H9 (cell line): ENCODE results near the gene CCDC3. TPM values are rescaled to one million over a fixed set of nuclear protein-coding genes. Genes with fewer than 3 reads are reported as not detected.

Experiments used
- DNase-seq: peaks from one replicate; pipeline ENCODE4 v3.0.0-alpha.2; 2017
- H2AFZ ChIP-seq: one replicate; pipeline ENCODE4 v1.6.1; 2013; ENCODE audit warnings: mild to moderate bottlenecking, low read length, control low read depth, moderate library complexity
- H2AK5ac ChIP-seq: 2 replicates; pipeline ENCODE4 v1.6.1; 2013; ENCODE audit warnings: low read length, control low read depth, mixed read lengths; ENCODE audit not compliant: insufficient read length
- H2BK120ac ChIP-seq: one replicate; pipeline ENCODE4 v1.6.1; 2013; ENCODE audit warnings: low read depth, mild to moderate bottlenecking, low read length, control low read depth, inconsistent platforms; ENCODE audit not compliant: poor library complexity, severe bottlenecking
- H2BK12ac ChIP-seq: 2 replicates; pipeline ENCODE4 v1.6.1; 2013; ENCODE audit warnings: low read length, control low read depth, mixed read lengths, low read depth; ENCODE audit not compliant: insufficient read length
- H2BK15ac ChIP-seq: 2 replicates; pipeline ENCODE4 v1.6.1; 2013; ENCODE audit warnings: low read depth, low read length, control low read depth
- H2BK20ac ChIP-seq: one replicate; pipeline ENCODE4 v1.6.1; 2013; ENCODE audit warnings: low read depth, mild to moderate bottlenecking, low read length, control low read depth, inconsistent platforms; ENCODE audit not compliant: poor library complexity, severe bottlenecking
- H2BK5ac ChIP-seq: 2 replicates; pipeline ENCODE4 v1.6.1; 2013; ENCODE audit warnings: low read length, control low read depth, mixed read lengths; ENCODE audit not compliant: insufficient read length
- H3K14ac ChIP-seq: 2 replicates; pipeline ENCODE4 v1.6.1; 2013; ENCODE audit warnings: low read length, control low read depth; ENCODE audit not compliant: insufficient read depth
- H3K18ac ChIP-seq: 2 replicates; pipeline ENCODE4 v1.6.1; 2013; ENCODE audit warnings: low read depth, mild to moderate bottlenecking, mixed read lengths, low read length, control low read depth; ENCODE audit not compliant: insufficient read length
- H3K23ac ChIP-seq: 2 replicates; pipeline ENCODE4 v1.6.1; 2013; ENCODE audit warnings: low read length, control low read depth, mixed read lengths, low read depth; ENCODE audit not compliant: insufficient read length
- H3K23me2 ChIP-seq: 2 replicates; pipeline ENCODE4 v1.6.1; 2013; ENCODE audit warnings: low read depth, mild to moderate bottlenecking, mixed read lengths, low read length, control low read depth; ENCODE audit not compliant: insufficient read length, poor library complexity, severe bottlenecking
- H3K27ac ChIP-seq: 2 replicates; pipeline ENCODE4 v1.5.1; 2013; ENCODE audit warnings: low read length, control low read depth, mixed read lengths, low read depth; ENCODE audit not compliant: insufficient read length
- H3K27me3 ChIP-seq: 2 replicates; pipeline ENCODE4 v1.6.1; 2013; ENCODE audit warnings: low read length, control low read depth, inconsistent platforms; ENCODE audit not compliant: insufficient read depth
- H3K4ac ChIP-seq: 2 replicates; pipeline ENCODE4 v1.6.1; 2013; ENCODE audit warnings: low read depth, mild to moderate bottlenecking, control low read depth, inconsistent platforms, low read length, moderate library complexity
- H3K4me1 ChIP-seq: 2 replicates; pipeline ENCODE4 v1.6.1; 2013; ENCODE audit warnings: low read length, control low read depth, inconsistent platforms; ENCODE audit not compliant: insufficient read depth
- H3K4me2 ChIP-seq: 2 replicates; pipeline ENCODE4 v1.6.1; 2013; ENCODE audit warnings: low read length, control low read depth, mixed read lengths; ENCODE audit not compliant: insufficient read length, insufficient read depth
- H3K56ac ChIP-seq: 2 replicates; pipeline ENCODE4 v1.6.1; 2013; ENCODE audit warnings: low read depth, mild to moderate bottlenecking, mixed read lengths, low read length, control low read depth; ENCODE audit not compliant: insufficient read length
- H3K79me1 ChIP-seq: 2 replicates; pipeline ENCODE4 v1.6.1; 2013; ENCODE audit warnings: low read depth, mild to moderate bottlenecking, moderate library complexity, low read length, control low read depth, inconsistent platforms; ENCODE audit not compliant: insufficient read depth, poor library complexity, severe bottlenecking
- H3K79me2 ChIP-seq: 2 replicates; pipeline ENCODE4 v1.6.1; 2013; ENCODE audit warnings: low read length, control low read depth, inconsistent platforms; ENCODE audit not compliant: insufficient read depth
- H3K9ac ChIP-seq: 2 replicates; pipeline ENCODE4 v1.6.1; 2013; ENCODE audit warnings: low read length, control low read depth, mixed read lengths; ENCODE audit not compliant: insufficient read length; ENCODE audit errors: extremely low read depth
- H3K9me3 ChIP-seq: one replicate; pipeline ENCODE4 v1.6.1; 2013; ENCODE audit warnings: low read depth, low read length, inconsistent platforms; ENCODE audit not compliant: control insufficient read depth
- H3T11ph ChIP-seq: one replicate; pipeline ENCODE4 v1.6.1; 2013; ENCODE audit warnings: mild to moderate bottlenecking, low read length, control low read depth, inconsistent platforms
- H4K20me1 ChIP-seq: one replicate; pipeline ENCODE4 v1.6.1; 2013; ENCODE audit not compliant: control insufficient read depth, insufficient read length, insufficient read depth
- H4K5ac ChIP-seq: 2 replicates; pipeline ENCODE4 v1.6.1; 2013; ENCODE audit warnings: low read depth, mild to moderate bottlenecking, mixed read lengths, low read length, control low read depth; ENCODE audit not compliant: insufficient read length
- H4K8ac ChIP-seq: replicated peaks from 2 replicates; pipeline ENCODE4 v1.6.1; 2013; ENCODE audit warnings: low read length, control low read depth, mixed read lengths, low read depth; ENCODE audit not compliant: insufficient read length
- H4K91ac ChIP-seq: 2 replicates; pipeline ENCODE4 v1.6.1; 2013; ENCODE audit warnings: low read depth, mild to moderate bottlenecking, moderate library complexity, mixed read lengths, low read length, control low read depth; ENCODE audit not compliant: insufficient read length
- H3K27ac Mint-ChIP-seq, 3 experiments: 2 replicates in 2 of 3; 3 replicates in 1 of 3; pipeline ENCODE4 v1.8.0; 2020 to 2021; ENCODE audit warnings: mixed read lengths in 3 of 3, mild to moderate bottlenecking in 1 of 3, moderate library complexity in 1 of 3
- H3K27me3 Mint-ChIP-seq: 2 replicates; pipeline ENCODE4 v1.8.0; 2021; ENCODE audit warnings: low read depth, mild to moderate bottlenecking, moderate library complexity, mixed read lengths
- H3K36me3 Mint-ChIP-seq, 3 experiments: 2 replicates in 2 of 3; 3 replicates in 1 of 3; pipeline ENCODE4 v1.8.0; 2020 to 2021; ENCODE audit warnings: low read depth in 3 of 3, mixed read lengths in 3 of 3; ENCODE audit not compliant: insufficient read depth in 1 of 3
- H3K4me1 Mint-ChIP-seq, 2 experiments: 2 replicates each; pipeline ENCODE4 v1.8.0; 2020; ENCODE audit warnings: mixed read lengths in 2 of 2
- H3K4me3 Mint-ChIP-seq, 2 experiments: 2 replicates in 1 of 2; 3 replicates in 1 of 2; pipeline ENCODE4 v1.8.0; 2020 to 2021; ENCODE audit warnings: mild to moderate bottlenecking in 2 of 2, mixed read lengths in 2 of 2, moderate library complexity in 1 of 2
- H3K9me3 Mint-ChIP-seq, 2 experiments: 2 replicates in 1 of 2; 3 replicates in 1 of 2; pipeline ENCODE4 v1.8.0; 2020; ENCODE audit warnings: mild to moderate bottlenecking in 2 of 2, mixed read lengths in 2 of 2, moderate library complexity in 1 of 2
- WGBS: extraction: QIAGEN DNeasy Blood & Tissue Kit; methylation state at CpG from one replicate; pipeline ENCODE4 v1.1.7; 2013; ENCODE audit warnings: missing lambda C conversion rate, low lambda C conversion rate, mixed read lengths; ENCODE audit not compliant: insufficient read length; ENCODE audit errors: extremely low coverage; 5-methylcytosine and 5-hydroxymethylcytosine counted together
- total RNA-seq: library from RNA; stranded (reverse); gene quantifications from 2 replicates; pipeline ENCODE4 v1.2.1, GENCODE V29; 2021
- TF ChIP-seq, protein P1 (sequence below): fragments of 200-600 bp; sonication (generic); conservative IDR thresholded peaks from 3 replicates; pipeline ENCODE4 v1.8.0; 2021; ENCODE audit warnings: antibody characterized with exemption, mild to moderate bottlenecking

CCDC3 gene
- total RNA-seq, 1 experiment from 2014 or later: 2.3 TPM

DNA sequence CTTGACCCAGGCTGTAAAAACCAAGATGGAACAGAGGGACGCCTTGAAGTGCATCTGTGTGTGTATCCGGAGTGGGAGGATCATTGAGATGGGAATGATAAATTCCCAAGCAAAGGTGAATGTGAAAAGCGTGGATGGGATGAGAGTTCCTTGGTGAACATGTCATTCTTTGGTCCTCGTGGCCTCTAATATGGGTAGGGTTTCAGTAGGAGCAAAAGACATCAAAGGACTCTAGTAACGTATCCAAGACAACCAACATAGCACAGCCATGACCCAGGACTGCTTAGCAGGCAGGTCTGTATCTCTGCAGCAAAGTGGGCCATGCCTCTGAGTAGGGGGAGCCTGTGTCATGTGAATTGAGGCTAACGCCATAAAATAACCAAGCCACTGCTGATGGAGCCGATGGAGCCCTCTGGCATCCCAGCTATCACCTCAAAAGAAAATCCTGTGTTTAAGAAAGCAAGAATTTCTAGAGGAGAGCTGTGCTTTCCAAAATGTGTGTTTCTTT is 98.6 kb downstream of the CCDC3 start:
- Mint-ChIP-seq H3K36me3 (no peaks in the 10 kb centered on the region; a peak in 1 of 7 replicates), H3K27ac (no peak overlapping the region), H3K4me3 (no peak overlapping the region), H3K27me3 (no peaks in the 10 kb centered on the region; the same call in 1 of the 2 replicates), H3K9me3 (no peaks in the 10 kb centered on the region), H3K4me1 (peaks cover 12 to 13% of the 10 kb centered on the region in 2 experiments)
- Histone ChIP-seq H2BK12ac (no peak overlapping the region), H3K79me1 (no peaks in the 10 kb centered on the region), H4K91ac (no peak overlapping the region), H3K9me3 (no peaks in the 10 kb centered on the region), H3K56ac (no peak overlapping the region), H4K5ac (no peak overlapping the region), H3K23me2 (no peaks in the 10 kb centered on the region), H4K8ac (no peak overlapping the region), H3T11ph (no peak overlapping the region), H3K27ac (no peak overlapping the region), H3K27me3 (no peaks in the 10 kb centered on the region), H4K20me1 (no peaks in the 10 kb centered on the region), H3K79me2 (no peaks in the 10 kb centered on the region), H3K9ac (no peak overlapping the region), H3K4ac (no peak overlapping the region), H3K23ac (no peak overlapping the region), H3K4me2 (no peak overlapping the region), H3K4me1 (no peaks in the 10 kb centered on the region), H3K14ac (no peak overlapping the region), H2BK5ac (no peak overlapping the region), H2AFZ (no peak overlapping the region), H2BK120ac (no peak overlapping the region), H2BK15ac (no peak overlapping the region), H3K18ac (no peak overlapping the region), H2BK20ac (no peak overlapping the region), H2AK5ac (no peak overlapping the region)
- no CpG with 5 or more reads among the region's 7 CpGs for WGBS
- TF ChIP-seq, protein P1, sequence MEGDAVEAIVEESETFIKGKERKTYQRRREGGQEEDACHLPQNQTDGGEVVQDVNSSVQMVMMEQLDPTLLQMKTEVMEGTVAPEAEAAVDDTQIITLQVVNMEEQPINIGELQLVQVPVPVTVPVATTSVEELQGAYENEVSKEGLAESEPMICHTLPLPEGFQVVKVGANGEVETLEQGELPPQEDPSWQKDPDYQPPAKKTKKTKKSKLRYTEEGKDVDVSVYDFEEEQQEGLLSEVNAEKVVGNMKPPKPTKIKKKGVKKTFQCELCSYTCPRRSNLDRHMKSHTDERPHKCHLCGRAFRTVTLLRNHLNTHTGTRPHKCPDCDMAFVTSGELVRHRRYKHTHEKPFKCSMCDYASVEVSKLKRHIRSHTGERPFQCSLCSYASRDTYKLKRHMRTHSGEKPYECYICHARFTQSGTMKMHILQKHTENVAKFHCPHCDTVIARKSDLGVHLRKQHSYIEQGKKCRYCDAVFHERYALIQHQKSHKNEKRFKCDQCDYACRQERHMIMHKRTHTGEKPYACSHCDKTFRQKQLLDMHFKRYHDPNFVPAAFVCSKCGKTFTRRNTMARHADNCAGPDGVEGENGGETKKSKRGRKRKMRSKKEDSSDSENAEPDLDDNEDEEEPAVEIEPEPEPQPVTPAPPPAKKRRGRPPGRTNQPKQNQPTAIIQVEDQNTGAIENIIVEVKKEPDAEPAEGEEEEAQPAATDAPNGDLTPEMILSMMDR: no peak
- DNase-seq: no peak
